IMR-90 (cell line): ENCODE data around the gene RERE. TPM values are rescaled to one million over a fixed set of nuclear protein-coding genes. Genes with fewer than 3 reads are reported as not detected.

ENCODE experiments used
- ATAC-seq: fragments of 200-7000 bp; cut with Tn5 transposase; 2 replicates; pipeline ENCODE4 v1.9.1; 2020; ENCODE audit warnings: low read depth, mild to moderate bottlenecking, moderate library complexity
- BruUV-seq: library from RNA; stranded (reverse); fragments of 400-500 nt; replicated peaks from 2 replicates; lab custom pipeline; 2021; lab: Mats Ljungman, UMichigan
- CTCF ChIA-PET: fragments of 300-600 bp; formaldehyde crosslinking; extraction: SDS; loops from one replicate; lab custom pipeline; 2021; ENCODE audit warnings: antibody characterized with exemption; lab: Yijun Ruan, JAX
- POLR2A ChIA-PET: fragments of 300-600 bp; sonication (Branson Sonifier 250); formaldehyde crosslinking; loops from one replicate; lab custom pipeline; 2022; ENCODE audit warnings: antibody characterized with exemption; ENCODE audit not compliant: unreplicated experiment; lab: Charles Lee
- DNase-seq: peaks from one replicate; pipeline ENCODE4 v3.0.0; 2013
- H2AFZ ChIP-seq: replicated peaks from 2 replicates; pipeline ENCODE3; 2013; ENCODE audit warnings: low read length, mild to moderate bottlenecking; ENCODE audit not compliant: poor library complexity
- H2AK5ac ChIP-seq: 2 replicates; pipeline ENCODE4 v1.6.1; 2013; ENCODE audit warnings: low read depth, low read length, inconsistent platforms
- H2AK9ac ChIP-seq: replicated peaks from 2 replicates; pipeline ENCODE3; 2013; ENCODE audit warnings: mild to moderate bottlenecking, low read depth, low read length, moderate library complexity; ENCODE audit not compliant: poor library complexity
- H2BK120ac ChIP-seq: 2 replicates; pipeline ENCODE4 v1.6.1; 2013; ENCODE audit warnings: low read depth, low read length, inconsistent platforms
- H2BK15ac ChIP-seq: 3 replicates; pipeline ENCODE4 v1.6.1; 2013; ENCODE audit warnings: low read depth, low read length, inconsistent platforms
- H2BK20ac ChIP-seq: 2 replicates; pipeline ENCODE4 v1.6.1; 2013; ENCODE audit warnings: low read depth, mild to moderate bottlenecking, inconsistent platforms, low read length, moderate library complexity
- H2BK5ac ChIP-seq: 2 replicates; pipeline ENCODE4 v1.6.1; 2013; ENCODE audit warnings: mild to moderate bottlenecking, low read depth, low read length, inconsistent platforms; ENCODE audit not compliant: poor library complexity, severe bottlenecking
- H3K14ac ChIP-seq: replicated peaks from 2 replicates; pipeline ENCODE4 v1.6.1; 2013; ENCODE audit warnings: low read depth, low read length, inconsistent platforms
- H3K18ac ChIP-seq: 2 replicates; pipeline ENCODE4 v1.6.1; 2013; ENCODE audit warnings: low read depth, low read length, control low read depth
- H3K23ac ChIP-seq: 2 replicates; pipeline ENCODE4 v1.6.1; 2013; ENCODE audit warnings: low read depth, low read length, inconsistent platforms
- H3K27ac ChIP-seq: 2 replicates; pipeline ENCODE4 v1.5.1; 2013; ENCODE audit warnings: mild to moderate bottlenecking, control low read depth, low read length; ENCODE audit not compliant: insufficient read depth
- H3K27me3 ChIP-seq: 2 replicates; pipeline ENCODE4 v1.6.1; 2013; ENCODE audit warnings: low read length; ENCODE audit not compliant: control insufficient read depth, insufficient read depth
- H3K36me3 ChIP-seq: 2 replicates; pipeline ENCODE4 v1.6.1; 2013; ENCODE audit warnings: low read length, mixed read lengths; ENCODE audit not compliant: control insufficient read depth, insufficient read depth
- H3K4ac ChIP-seq: 2 replicates; pipeline ENCODE4 v1.6.1; 2013; ENCODE audit warnings: low read depth, low read length, inconsistent platforms
- H3K4me1 ChIP-seq: 2 replicates; pipeline ENCODE4 v1.6.1; 2013; ENCODE audit warnings: low read length, mixed read lengths; ENCODE audit not compliant: control insufficient read depth, insufficient read depth
- H3K4me2 ChIP-seq: 2 replicates; pipeline ENCODE4 v1.6.1; 2013; ENCODE audit warnings: low read depth, mild to moderate bottlenecking, control low read depth, low read length, moderate library complexity
- H3K4me3 ChIP-seq: 2 replicates; pipeline ENCODE4 v1.5.1; 2013; ENCODE audit warnings: low read depth, mild to moderate bottlenecking, control low read depth, low read length, moderate library complexity; ENCODE audit not compliant: insufficient read depth
- H3K56ac ChIP-seq: 2 replicates; pipeline ENCODE4 v1.6.1; 2013; ENCODE audit warnings: low read length, inconsistent platforms; ENCODE audit not compliant: insufficient read depth; ENCODE audit errors: extremely low read depth
- H3K79me1 ChIP-seq, 2 experiments: 2 replicates each; pipeline ENCODE4 v1.6.1; 2013; ENCODE audit warnings: low read length in 2 of 2, inconsistent platforms in 1 of 2, low read depth in 1 of 2
- H3K9ac ChIP-seq: 2 replicates; pipeline ENCODE4 v1.6.1; 2013; ENCODE audit warnings: low read depth, low read length, control low read depth
- H3K9me1 ChIP-seq: 2 replicates; pipeline ENCODE4 v1.6.1; 2013; ENCODE audit warnings: low read length, inconsistent platforms; ENCODE audit not compliant: insufficient read depth
- H3K9me3 ChIP-seq: 2 replicates; pipeline ENCODE4 v1.6.1; 2013; ENCODE audit warnings: low read length; ENCODE audit not compliant: control insufficient read depth, insufficient read depth
- H4K20me1 ChIP-seq: 2 replicates; pipeline ENCODE4 v1.6.1; 2013; ENCODE audit warnings: low read length, inconsistent platforms; ENCODE audit not compliant: insufficient read depth
- H4K5ac ChIP-seq: 2 replicates; pipeline ENCODE4 v1.6.1; 2013; ENCODE audit warnings: mild to moderate bottlenecking, low read depth, low read length, control low read depth
- H4K8ac ChIP-seq, 2 experiments: 2 replicates each; pipeline ENCODE4 v1.6.1; 2013; ENCODE audit warnings: low read depth in 2 of 2, low read length in 2 of 2, control low read depth in 1 of 2, inconsistent platforms in 1 of 2
- H4K91ac ChIP-seq: 2 replicates; pipeline ENCODE4 v1.6.1; 2013; ENCODE audit warnings: low read depth, low read length, inconsistent platforms; ENCODE audit not compliant: insufficient read depth
- CEBPB ChIP-seq: IDR thresholded peaks from 2 replicates; pipeline ENCODE4 v1.6.1; 2012; ENCODE audit warnings: low read depth, low read length, improper control_type of control experiment
- CHD1 ChIP-seq: IDR thresholded peaks from 2 replicates; pipeline ENCODE4 v1.6.1; 2012; ENCODE audit warnings: low read depth, low read length, improper control_type of control experiment
- MAZ ChIP-seq: IDR thresholded peaks from 2 replicates; pipeline ENCODE4 v1.6.1; 2012; ENCODE audit warnings: low read depth, mild to moderate bottlenecking, low read length, improper control_type of control experiment, moderate library complexity, borderline replicate concordance
- RFX5 ChIP-seq: IDR thresholded peaks from 2 replicates; pipeline ENCODE4 v1.8.0; 2012; ENCODE audit warnings: low read depth, mild to moderate bottlenecking, low read length, moderate library complexity
- WGBS, 2 experiments: methylation state at CpG; one replicate each; pipeline versions ENCODE4 v1.1.5 to v1.1.7; 2013; ENCODE audit warnings: missing lambda C conversion rate in 2 of 2; ENCODE audit not compliant: insufficient read length in 1 of 2; ENCODE audit errors: extremely low coverage in 2 of 2; 5-methylcytosine and 5-hydroxymethylcytosine counted together
- dilution Hi-C: fragments of 300-500 bp; cut with HindIII; formaldehyde crosslinking; loops from one replicate; pipeline ENCODE4 v1.14.3; 2018; ENCODE audit warnings: low sequenced_read_pairs; ENCODE audit not compliant: unreplicated experiment
- in situ Hi-C: fragments of 300-500 bp; cut with MboI; formaldehyde crosslinking; loops from 3 replicates; pipeline ENCODE4 v1.14.3; 2019; ENCODE audit warnings: low sequenced_read_pairs, inconsistent platforms, mixed read lengths
- intact Hi-C: fragments of 100-400 bp; cut with micrococcal nuclease; formaldehyde crosslinking; loops from 2 replicates; pipeline ENCODE4 v1.10.0; 2022
- polyA plus RNA-seq, 3 experiments: library from polyadenylated mRNA; depleted of rRNA; stranded (reverse); fragments of >200 nt; gene quantifications; 2 replicates each; pipeline ENCODE4 v1.2.3, GENCODE V29; 2012; ENCODE audit warnings: low replicate concordance in 1 of 3
- total RNA-seq: library from RNA; depleted of rRNA; stranded (reverse); fragments of >200 nt; gene quantifications from 2 replicates; pipeline ENCODE4 v1.2.3, GENCODE V29; 2012

Gene RERE
- total and polyA plus RNA-seq, 2 of the 4 experiments (the other 2 are of a cell fraction), result 11.5 to 25.1 TPM

DNA sequence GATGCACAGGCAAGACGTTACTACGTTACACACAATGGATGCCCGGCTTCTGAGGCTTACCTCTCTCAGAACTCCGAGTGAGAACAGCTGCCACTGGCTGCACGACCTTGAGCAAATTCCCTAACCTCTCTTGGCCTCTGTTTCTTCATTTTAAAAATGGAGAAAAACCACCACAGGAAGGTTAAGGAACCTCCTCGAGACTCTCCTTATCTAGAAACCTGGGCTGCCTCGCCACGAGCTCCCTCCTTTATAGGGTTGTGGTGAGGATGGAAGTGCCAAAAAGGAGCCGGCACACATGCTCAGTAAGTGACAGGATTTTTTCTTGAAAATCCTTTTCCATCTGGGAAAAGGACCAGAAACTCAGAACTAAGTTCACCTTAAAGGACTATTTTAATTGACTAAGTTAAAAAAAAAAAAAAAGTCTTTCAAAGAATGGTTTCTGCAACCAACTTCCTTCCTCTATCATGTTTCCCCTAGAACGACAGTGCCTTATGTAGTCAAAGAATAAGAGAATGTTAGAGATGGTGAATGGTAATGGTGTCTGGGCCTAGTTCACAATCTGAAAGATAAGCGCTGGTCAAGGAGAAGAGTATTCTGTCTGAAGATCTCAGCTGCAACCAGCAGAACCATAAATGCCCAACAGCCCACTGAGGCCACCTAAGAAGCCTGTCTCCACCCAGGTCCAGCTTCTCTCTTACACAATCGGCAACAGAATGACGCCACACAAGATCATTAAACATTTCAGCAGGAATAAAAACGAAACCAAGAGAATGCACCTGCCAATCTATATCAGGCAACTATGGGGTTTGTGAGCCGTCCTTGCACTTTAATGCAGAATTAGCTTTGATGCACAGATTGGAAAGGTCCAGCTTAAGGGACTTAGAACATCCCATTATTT is 434.6 kb downstream of the RERE start:
- Histone ChIP-seq H2BK120ac (no peak overlapping the region), H3K36me3 (peaks cover 54% of the 10 kb centered on the region), H2BK15ac (no peak overlapping the region), H4K20me1 (peaks cover 78% of the 10 kb centered on the region), H4K8ac (no peak overlapping the region), H3K9me3 (no peaks in the 10 kb centered on the region), H3K14ac (no peak overlapping the region), H2BK20ac (no peak overlapping the region), H3K9me1 (peaks cover 56% of the 10 kb centered on the region), H3K4me3 (no peak overlapping the region), H3K56ac (no peak overlapping the region), H2AK9ac (no peak overlapping the region), H2AK5ac (no peak overlapping the region), H2AFZ (no peak overlapping the region), H3K9ac (no peak overlapping the region), H4K5ac (no peak overlapping the region), H3K4me1 (peaks cover 36% of the 10 kb centered on the region), H3K4me2 (no peak overlapping the region), H4K91ac (no peak overlapping the region), H2BK5ac (no peak overlapping the region), H3K27ac (no peak overlapping the region), H3K79me1 (peaks cover 50 to 86% of the 10 kb centered on the region in 2 experiments), H3K27me3 (no peaks in the 10 kb centered on the region), H3K18ac (no peak overlapping the region), H3K4ac (no peak overlapping the region), H3K23ac (no peak overlapping the region)
- in situ Hi-C loops (no loop called here), dilution Hi-C loops (no loop called here), intact Hi-C loops (no loop called here)
- no peak for TF ChIP-seq CHD1
- TF ChIP-seq MAZ, result no peak
- no peak for TF ChIP-seq CEBPB
- TF ChIP-seq RFX5, result no peak
- no peak for ATAC-seq
- WGBS, 2 experiments, result 95% methylated on average over 3 of the region's 15 CpGs; no CpG with 5 or more reads in 1 of the 2 experiments
- POLR2A ChIA-PET, result no interaction called here
- CTCF ChIA-PET, result interaction anchor here (0.7 kb wide), 1 partner anchor 412 kb away, joined by 4 read pairs; no protein-coding TSS in a partner anchor
- no peak for DNase-seq
- BruUV-seq, result no TSS peak
